ENCODE data around the gene METTL24. TPM values are rescaled to one million over a fixed set of nuclear protein-coding genes. Genes with fewer than 3 reads are reported as not detected.

METTL24 gene
- total and polyA plus RNA-seq, 3 donors from 2014 or later = 3.5 to 6.3 (median 6.0) TPM

DNA sequence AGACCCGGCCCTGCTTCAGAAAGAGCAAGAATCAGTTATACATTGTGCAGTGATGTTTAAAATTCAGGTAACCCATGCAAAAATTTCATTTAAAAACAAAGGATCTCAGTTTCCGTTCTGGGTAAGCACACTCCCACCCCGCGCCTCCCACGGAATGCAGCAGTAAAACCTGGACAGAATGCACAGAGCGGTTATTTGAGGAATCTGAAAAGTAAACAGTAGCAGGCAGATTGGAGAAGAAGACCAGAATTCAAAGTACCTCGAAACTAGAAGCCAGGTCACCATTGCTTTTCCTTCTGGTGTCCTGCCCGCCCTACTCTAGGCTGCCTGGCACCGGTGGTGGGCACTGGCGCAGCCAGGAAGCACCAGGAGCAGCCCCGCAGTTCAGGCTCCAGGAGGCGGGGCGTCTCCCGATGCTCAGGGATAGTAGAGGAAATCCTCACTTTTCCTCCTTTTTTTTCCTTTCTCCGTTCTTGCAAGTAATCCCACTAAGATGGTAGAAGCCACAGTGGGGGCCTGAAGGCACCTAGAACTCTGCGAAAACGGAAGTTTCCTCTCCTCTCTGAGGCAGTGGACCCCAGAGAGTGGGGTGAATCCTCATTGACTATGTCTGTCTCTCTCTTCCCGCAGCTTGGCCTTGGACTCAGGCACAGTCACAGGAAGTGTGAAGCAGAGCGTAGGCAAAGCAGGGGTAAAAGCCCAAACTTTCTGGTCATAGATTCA lies 28.3 kb downstream of the METTL24 start:
- peak; percentile 32 for DNase-seq
- Histone ChIP-seq H3K27ac (peak overlapping the region in 1 of 2 donors; percentile 57), H3K4me1 (peaks cover 7% of the 10 kb centered on the region), H3K36me3 (ENCODE audit: low read depth, missing control alignments) (no peaks in the 10 kb centered on the region), H3K9me3 (no peaks in the 10 kb centered on the region), H3K4me3 (peak overlapping the region; percentile 36 to 39), H3K27me3 (no peaks in the 10 kb centered on the region)
- no peak for TF ChIP-seq POLR2A (IDR thresholded peaks at IDR 0.05)
- TF ChIP-seq, protein P1, sequence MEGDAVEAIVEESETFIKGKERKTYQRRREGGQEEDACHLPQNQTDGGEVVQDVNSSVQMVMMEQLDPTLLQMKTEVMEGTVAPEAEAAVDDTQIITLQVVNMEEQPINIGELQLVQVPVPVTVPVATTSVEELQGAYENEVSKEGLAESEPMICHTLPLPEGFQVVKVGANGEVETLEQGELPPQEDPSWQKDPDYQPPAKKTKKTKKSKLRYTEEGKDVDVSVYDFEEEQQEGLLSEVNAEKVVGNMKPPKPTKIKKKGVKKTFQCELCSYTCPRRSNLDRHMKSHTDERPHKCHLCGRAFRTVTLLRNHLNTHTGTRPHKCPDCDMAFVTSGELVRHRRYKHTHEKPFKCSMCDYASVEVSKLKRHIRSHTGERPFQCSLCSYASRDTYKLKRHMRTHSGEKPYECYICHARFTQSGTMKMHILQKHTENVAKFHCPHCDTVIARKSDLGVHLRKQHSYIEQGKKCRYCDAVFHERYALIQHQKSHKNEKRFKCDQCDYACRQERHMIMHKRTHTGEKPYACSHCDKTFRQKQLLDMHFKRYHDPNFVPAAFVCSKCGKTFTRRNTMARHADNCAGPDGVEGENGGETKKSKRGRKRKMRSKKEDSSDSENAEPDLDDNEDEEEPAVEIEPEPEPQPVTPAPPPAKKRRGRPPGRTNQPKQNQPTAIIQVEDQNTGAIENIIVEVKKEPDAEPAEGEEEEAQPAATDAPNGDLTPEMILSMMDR (IDR thresholded peaks at IDR 0.05) = no peak
- WGBS, 2 donors = 8 to 9% methylated on average over 19 of the region's 19 CpGs
- intact Hi-C loops (cut with DNase I; ENCODE audit: low total_unique reads) = no loop called here

GRCh38 chr6:110329348-110329713 lies 28.8 kb downstream of the METTL24 start:
- Histone ChIP-seq H3K4me1 (peaks cover 7% of the 10 kb centered on the region), H3K36me3 (ENCODE audit: low read depth, missing control alignments) (no peaks in the 10 kb centered on the region), H3K27ac (peak overlapping the region; percentile 39 to 57), H3K9me3 (no peaks in the 10 kb centered on the region), H3K4me3 (peak overlapping the region; percentile 36 to 39), H3K27me3 (no peaks in the 10 kb centered on the region)
- intact Hi-C loops (cut with DNase I; ENCODE audit: low total_unique reads) = no loop called here
- TF ChIP-seq, protein P1 (IDR thresholded peaks at IDR 0.05) = no peak
- 6 to 8% methylated on average over 7 of the region's 7 CpGs for WGBS, 2 donors
- DNase-seq = no peak

GRCh38 chr6:110328259-110328658 lies 29.9 kb downstream of the METTL24 start:
- WGBS, 2 donors = 47 to 61% methylated on average over 2 of the region's 2 CpGs
- no peak for DNase-seq
- peaks cover 7% of the 10 kb centered on the region for H3K4me1 ChIP-seq
- H3K27ac ChIP-seq = peak overlapping the region in 1 of 2 donors; percentile 57
- intact Hi-C loops (cut with DNase I; ENCODE audit: low total_unique reads) = no loop called here
- no peaks in the 10 kb centered on the region for H3K9me3 ChIP-seq
- H3K27me3 ChIP-seq = no peaks in the 10 kb centered on the region
- H3K4me3 ChIP-seq = no peak overlapping the region
- TF ChIP-seq, protein P1 (IDR thresholded peaks at IDR 0.05) = no peak
- no peak for TF ChIP-seq POLR2A (IDR thresholded peaks at IDR 0.05)
- H3K36me3 ChIP-seq (ENCODE audit: low read depth, missing control alignments) = no peaks in the 10 kb centered on the region

GRCh38 chr6:110327391-110327790 lies 30.8 kb downstream of the METTL24 start:
- 89 to 92% methylated on average over 3 of the region's 3 CpGs for WGBS, 2 donors

More at GRCh38 chr6:110327391-110327790, 30.8 kb downstream of the METTL24 start:
- Histone ChIP-seq H3K27ac (no peak overlapping the region), H3K4me3 (no peak overlapping the region), H3K4me1 (peaks cover 7% of the 10 kb centered on the region), H3K27me3 (no peaks in the 10 kb centered on the region), H3K36me3 (ENCODE audit: low read depth, missing control alignments) (no peaks in the 10 kb centered on the region), H3K9me3 (no peaks in the 10 kb centered on the region)
- TF ChIP-seq, protein P1 (IDR thresholded peaks at IDR 0.05) = no peak
- no peak for TF ChIP-seq POLR2A (IDR thresholded peaks at IDR 0.05)
- intact Hi-C loops (cut with DNase I; ENCODE audit: low total_unique reads) = no loop called here
- no peak for DNase-seq
